ENCODE measurements around the gene SPRR1A. TPM values are rescaled to one million over a fixed set of nuclear protein-coding genes. Genes with fewer than 3 reads are reported as not detected.

SPRR1A gene
- total and polyA plus RNA-seq, 10 donors: not detected

DNA sequence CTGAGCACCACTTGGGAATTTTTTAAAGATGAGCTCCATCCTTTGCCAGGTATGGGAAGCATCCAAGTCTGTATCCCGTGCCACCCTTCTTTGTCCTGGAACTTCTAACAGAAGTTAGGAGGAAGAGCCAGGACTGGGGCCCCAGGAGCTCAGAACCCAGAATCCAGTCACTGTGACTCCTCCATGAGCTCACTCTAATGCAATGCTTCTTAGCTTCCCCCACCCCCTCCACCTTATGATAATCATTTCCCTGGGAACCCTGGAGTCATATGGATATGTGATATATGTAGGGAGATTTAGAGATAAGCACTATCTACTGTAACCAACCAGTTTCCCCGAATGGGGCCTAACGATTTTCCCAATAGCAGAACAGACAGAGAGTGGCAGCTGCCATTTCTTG, 37.6 kb upstream of the SPRR1A start:
- no peak overlapping the region for H3K27ac ChIP-seq
- intact Hi-C loops (cut with DNase I; ENCODE audit: low total_unique reads): no loop called here
- TF ChIP-seq POLR2A (IDR thresholded peaks at IDR 0.05) (no peak), POLR2AphosphoS5 (IDR thresholded peaks at IDR 0.05) (no peak), CTCF (IDR thresholded peaks at IDR 0.05 in 8 of 11, conservative IDR thresholded peaks at IDR 0.05 in 3 of 11) (no peak)
- no peaks in the 10 kb centered on the region for H3K4me1 ChIP-seq
- peaks cover 0 to 12% (median 0%) of the 10 kb centered on the region in 7 donors for H3K27me3 ChIP-seq (replicated peaks in 1 of 7)
- DNase-seq: no peak
- WGBS, 5 donors: 69 to 83% (median 72%) methylated on average over 3 of the region's 3 CpGs
- no peak overlapping the region for H3K4me3 ChIP-seq
- no peaks in the 10 kb centered on the region for H3K36me3 ChIP-seq
- H3K9me3 ChIP-seq: no peaks in the 10 kb centered on the region

DNA sequence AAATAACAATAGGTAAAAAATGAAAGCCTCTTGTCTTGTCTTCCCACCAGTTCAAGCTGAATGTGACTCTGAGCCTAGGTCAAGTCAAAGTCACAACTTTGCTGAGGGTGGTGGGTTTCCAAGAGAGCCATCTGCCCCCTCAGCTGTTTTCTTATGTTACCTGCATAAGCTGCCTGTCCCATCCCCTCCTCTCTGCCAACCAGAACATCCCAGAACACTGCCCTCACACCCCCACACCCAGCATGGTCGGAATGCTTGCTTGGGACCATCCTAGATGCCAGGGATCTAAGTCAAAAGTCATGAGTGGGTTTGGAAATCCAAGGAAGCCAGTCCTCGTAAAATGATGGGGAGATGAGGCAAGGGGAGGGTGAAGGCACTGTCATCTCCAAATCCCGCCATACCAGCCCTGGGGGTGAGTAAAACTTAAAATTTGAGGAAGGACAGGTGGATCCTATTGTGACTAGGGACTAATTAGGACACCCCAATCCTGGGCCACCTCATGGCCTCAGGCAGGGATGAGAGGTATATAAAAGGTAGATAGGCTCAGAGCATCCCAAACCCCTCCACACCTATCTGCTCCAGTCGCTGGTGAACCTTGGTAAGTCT, 37.1 kb upstream of the SPRR1A start, which contains the start of gene SPRR5:
SPRR5 (plus strand) TSS at position 556 of the 606 bp plus-strand sequence. CDS start 1,349 bp downstream, outside the sequence.
- TF ChIP-seq CTCF (IDR thresholded peaks at IDR 0.05 in 8 of 11, conservative IDR thresholded peaks at IDR 0.05 in 3 of 11): no peak
- TF ChIP-seq POLR2A (IDR thresholded peaks at IDR 0.05): no peak
- no peak for TF ChIP-seq POLR2AphosphoS5 (IDR thresholded peaks at IDR 0.05)
- WGBS, 5 donors: 58 to 78% (median 75%) methylated on average over 4 of the region's 4 CpGs
- no peak within 1 kb of the TSS for H3K4me3 ChIP-seq

GRCh38 chr1:152951711-152952110, 32.2 kb upstream of the SPRR1A start:
- intact Hi-C loops (cut with DNase I; ENCODE audit: low total_unique reads): no loop called here
- WGBS, 5 donors: 80 to 86% (median 81%) methylated on average over 5 of the region's 5 CpGs
- no peak for DNase-seq
- Histone ChIP-seq H3K4me3 (no peak overlapping the region), H3K27ac (no peak overlapping the region), H3K4me1 (no peaks in the 10 kb centered on the region), H3K9me3 (no peaks in the 10 kb centered on the region), H3K36me3 (no peaks in the 10 kb centered on the region), H3K27me3 (replicated peaks in 1 of 7) (peaks cover 0 to 9% (median 0%) of the 10 kb centered on the region in 7 donors)
- TF ChIP-seq POLR2A (IDR thresholded peaks at IDR 0.05): no peak
- TF ChIP-seq CTCF (IDR thresholded peaks at IDR 0.05 in 8 of 11, conservative IDR thresholded peaks at IDR 0.05 in 3 of 11): no peak
- no peak for TF ChIP-seq POLR2AphosphoS5 (IDR thresholded peaks at IDR 0.05)

More for the DNA sequence above, 37.1 kb upstream of the SPRR1A start, which contains the start of gene SPRR5:
- no peak for DNase-seq
- intact Hi-C loops (cut with DNase I; ENCODE audit: low total_unique reads): no loop called here
- H3K4me1 ChIP-seq: no peaks in the 10 kb centered on the region
- no peaks in the 10 kb centered on the region for H3K9me3 ChIP-seq
- H3K36me3 ChIP-seq: no peaks in the 10 kb centered on the region
- peaks cover 0 to 12% (median 0%) of the 10 kb centered on the region in 7 donors for H3K27me3 ChIP-seq (replicated peaks in 1 of 7)
- H3K27ac ChIP-seq: no peak within 1 kb of the TSS

DNA sequence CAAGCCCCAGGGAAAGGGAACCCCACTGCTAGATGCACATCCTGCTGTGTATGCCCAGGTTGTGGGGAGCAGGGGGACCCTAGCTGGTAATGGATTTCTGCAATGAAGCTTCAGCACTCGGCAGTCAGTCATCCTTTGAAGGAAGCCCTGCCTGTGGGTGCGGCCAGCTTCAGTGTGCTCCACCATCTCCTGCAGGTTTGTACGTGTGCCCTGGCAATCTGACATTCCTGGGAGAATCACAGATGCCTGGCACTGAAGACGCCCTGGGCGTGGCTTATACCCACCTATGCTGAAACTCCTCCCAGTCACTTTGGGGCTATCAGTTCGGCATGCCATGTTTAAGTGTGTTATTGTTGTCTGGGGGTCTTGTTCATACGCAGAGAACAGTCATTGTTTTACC, 30.1 kb upstream of the SPRR1A start:
- intact Hi-C loops (cut with DNase I; ENCODE audit: low total_unique reads): no loop called here
- Histone ChIP-seq H3K9me3 (no peaks in the 10 kb centered on the region), H3K27me3 (replicated peaks in 1 of 7) (peaks cover 0 to 4% (median 0%) of the 10 kb centered on the region in 7 donors), H3K27ac (no peak overlapping the region), H3K4me1 (no peaks in the 10 kb centered on the region), H3K36me3 (no peaks in the 10 kb centered on the region), H3K4me3 (no peak overlapping the region)
- no peak for DNase-seq
- WGBS, 5 donors: 70 to 92% (median 78%) methylated on average over 2 to 7 of the region's 7 CpGs
- TF ChIP-seq CTCF (IDR thresholded peaks at IDR 0.05 in 8 of 11, conservative IDR thresholded peaks at IDR 0.05 in 3 of 11) (no peak), POLR2AphosphoS5 (IDR thresholded peaks at IDR 0.05) (no peak), POLR2A (IDR thresholded peaks at IDR 0.05) (no peak)

All from spleen (tissue), 11 donors.